AG09319 (cell line): ENCODE results near the gene SYNE2.

ENCODE experiments used
- DNase-seq: peaks from one replicate; pipeline ENCODE4 v3.0.0-alpha.2; 2010; ENCODE audit warnings: low read depth; ENCODE audit errors: extremely low read depth
- TF ChIP-seq, protein P1 (sequence below): IDR thresholded peaks from 2 replicates; pipeline ENCODE4 v1.5.1; 2011; ENCODE audit warnings: low read depth, mild to moderate bottlenecking, inconsistent platforms, low read length, moderate library complexity

The SYNE2 gene

DNA sequence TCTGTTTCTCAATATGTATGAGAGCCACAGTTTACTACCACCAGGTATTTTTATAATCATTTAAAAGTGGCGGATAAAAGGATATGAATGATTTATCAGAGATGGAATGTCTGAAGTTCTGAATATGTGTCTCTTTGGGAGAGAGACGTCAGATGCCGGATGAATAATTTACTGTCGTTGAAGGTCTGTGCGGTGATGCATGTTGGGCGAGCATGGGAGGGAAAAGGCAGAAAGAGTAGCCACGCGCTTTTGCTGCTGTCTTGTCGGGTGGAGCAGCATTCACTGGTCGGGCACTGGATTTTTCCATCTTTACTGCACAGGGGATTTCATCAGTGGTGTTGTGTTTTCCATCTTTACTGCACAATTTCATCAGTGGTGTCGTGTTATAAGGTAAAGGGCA is 65.6 kb downstream of the SYNE2 start:
- DNase-seq = no peak
- TF ChIP-seq, protein P1, sequence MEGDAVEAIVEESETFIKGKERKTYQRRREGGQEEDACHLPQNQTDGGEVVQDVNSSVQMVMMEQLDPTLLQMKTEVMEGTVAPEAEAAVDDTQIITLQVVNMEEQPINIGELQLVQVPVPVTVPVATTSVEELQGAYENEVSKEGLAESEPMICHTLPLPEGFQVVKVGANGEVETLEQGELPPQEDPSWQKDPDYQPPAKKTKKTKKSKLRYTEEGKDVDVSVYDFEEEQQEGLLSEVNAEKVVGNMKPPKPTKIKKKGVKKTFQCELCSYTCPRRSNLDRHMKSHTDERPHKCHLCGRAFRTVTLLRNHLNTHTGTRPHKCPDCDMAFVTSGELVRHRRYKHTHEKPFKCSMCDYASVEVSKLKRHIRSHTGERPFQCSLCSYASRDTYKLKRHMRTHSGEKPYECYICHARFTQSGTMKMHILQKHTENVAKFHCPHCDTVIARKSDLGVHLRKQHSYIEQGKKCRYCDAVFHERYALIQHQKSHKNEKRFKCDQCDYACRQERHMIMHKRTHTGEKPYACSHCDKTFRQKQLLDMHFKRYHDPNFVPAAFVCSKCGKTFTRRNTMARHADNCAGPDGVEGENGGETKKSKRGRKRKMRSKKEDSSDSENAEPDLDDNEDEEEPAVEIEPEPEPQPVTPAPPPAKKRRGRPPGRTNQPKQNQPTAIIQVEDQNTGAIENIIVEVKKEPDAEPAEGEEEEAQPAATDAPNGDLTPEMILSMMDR = no peak

DNA sequence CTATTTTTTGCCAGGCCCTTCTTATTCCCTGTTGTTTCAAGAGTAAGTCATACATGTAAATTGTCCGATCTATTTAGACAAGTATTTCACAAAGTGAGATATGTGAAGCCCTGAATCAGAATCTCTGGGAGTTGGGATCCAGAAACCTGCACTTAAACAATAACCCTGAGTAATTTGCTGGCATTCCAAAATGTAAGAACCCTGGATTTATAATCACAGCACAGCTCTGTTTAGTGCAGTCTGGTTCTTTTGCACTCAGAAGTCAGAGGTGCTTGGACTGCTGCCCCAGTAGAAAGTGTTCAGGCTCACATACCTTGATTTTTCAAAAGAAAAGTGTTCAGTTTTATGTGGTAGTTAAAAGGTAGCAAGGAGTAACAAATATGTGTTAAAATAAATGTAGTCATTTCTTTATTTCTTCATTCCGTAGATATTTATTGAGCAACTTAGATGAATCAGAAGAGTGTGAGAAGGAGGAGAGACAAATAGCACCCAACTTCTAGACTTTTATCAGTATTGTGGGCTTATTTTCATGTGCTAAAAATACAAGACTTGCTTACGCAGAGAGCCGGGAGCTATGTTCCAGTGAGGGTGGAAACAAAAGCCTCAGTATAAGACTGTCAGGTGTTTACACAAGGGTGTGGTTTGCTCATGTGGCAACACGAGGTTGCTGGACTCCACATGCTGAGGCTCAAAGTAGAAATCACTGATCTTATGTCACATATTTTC is 70.1 kb downstream of the SYNE2 start:
- DNase-seq = no peak
- TF ChIP-seq, protein P1 = no peak

DNA sequence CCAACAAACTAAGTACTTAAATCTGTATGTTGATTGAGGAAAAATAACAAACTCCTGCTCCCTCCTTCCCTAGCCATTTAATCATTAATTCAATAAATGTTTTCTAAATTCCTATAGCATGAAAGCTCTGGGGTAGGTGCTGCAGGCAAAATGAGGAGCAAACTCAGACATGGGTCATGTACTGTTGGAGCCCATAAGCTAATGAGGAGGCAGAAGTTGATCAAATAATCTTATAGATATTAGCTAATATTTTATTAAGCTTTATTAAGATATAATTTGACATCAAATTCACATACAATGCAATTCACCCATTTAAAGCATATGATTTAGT is 70.6 kb downstream of the SYNE2 start:
- no peak for DNase-seq
- TF ChIP-seq, protein P1 = no peak

DNA sequence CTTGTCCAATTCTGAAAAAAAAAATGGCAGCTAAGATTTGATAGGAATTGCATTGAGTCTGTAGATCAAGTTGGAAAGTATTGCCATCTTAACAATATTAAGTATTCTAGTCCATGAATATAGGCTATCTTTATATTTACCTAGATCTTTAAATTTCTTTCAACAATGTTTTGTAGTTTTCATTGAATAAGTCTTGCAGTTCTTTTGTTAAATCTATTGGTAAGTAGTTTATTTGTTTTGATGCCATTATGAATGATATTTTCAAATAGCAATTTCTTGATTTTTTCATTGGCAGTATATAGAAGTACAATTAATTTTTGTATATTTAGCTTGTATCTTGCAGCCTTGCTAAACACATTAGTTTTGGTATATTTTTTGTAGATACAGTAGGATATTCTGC is 71.6 kb downstream of the SYNE2 start:
- TF ChIP-seq, protein P1 = no peak
- no peak for DNase-seq

DNA sequence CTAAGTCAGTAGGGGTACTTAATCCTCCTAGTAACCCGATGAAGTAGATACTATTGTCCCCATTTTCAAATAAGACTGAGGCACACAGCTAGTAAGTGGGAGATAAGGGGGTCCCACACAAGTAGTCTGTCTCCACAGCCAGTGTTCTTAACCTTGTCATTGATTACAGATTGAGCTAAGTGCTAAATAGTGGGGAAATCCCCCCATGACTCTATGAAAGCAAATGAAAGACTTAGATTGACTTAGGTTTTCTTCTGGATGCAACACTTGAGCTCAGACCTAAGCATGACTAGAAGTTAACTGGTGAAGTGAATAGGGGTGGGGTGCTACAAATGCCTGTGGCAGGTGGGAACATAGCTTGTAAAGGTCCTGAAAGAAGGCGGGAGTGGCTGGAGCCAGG is 73.8 kb downstream of the SYNE2 start:
- no peak for DNase-seq
- TF ChIP-seq, protein P1 = no peak

DNA sequence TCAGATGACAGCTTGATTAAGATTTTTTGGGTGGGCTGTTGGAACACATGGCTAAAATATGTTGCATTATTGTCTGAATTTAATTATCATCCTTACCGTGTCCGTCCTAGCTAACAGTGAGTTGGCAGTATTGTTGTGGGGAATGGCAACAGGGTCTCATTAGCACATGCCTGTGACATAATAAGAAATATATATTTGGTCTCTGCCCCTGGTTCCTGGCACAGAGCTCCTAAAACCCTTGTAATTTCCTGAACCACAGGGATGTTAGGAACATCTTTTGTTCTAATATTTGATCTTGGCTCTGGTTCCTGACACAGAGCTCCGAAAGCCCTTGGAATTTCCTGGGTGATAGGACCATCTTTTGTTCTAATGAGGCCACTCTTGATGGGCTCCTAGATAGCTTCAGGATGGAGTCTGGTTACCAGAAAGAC is 76.0 kb downstream of the SYNE2 start:
- no peak for DNase-seq
- TF ChIP-seq, protein P1 = no peak

DNA sequence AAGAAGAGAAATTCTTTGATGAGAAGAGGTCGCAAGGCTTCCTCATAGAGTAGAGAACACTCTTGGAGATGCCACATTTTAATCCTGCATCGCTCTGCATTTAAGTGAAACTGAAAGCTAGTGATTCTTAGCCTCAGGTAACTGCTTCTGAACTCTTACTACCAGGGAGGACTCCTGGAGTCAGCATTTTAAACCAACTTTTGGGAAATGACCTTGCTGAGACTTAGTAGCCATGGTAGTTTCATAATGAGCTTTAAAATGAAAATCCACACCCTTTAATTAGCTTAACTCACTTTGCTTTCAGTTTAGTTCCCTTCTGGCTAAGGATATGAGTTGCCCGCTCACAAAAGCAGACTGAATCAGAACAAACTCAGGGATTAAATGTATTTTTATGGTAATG is 80.3 kb downstream of the SYNE2 start:
- TF ChIP-seq, protein P1 = no peak
- DNase-seq = no peak
